ENCODE measurements around the gene EP400.

Gene EP400

GRCh38 chr12:131927110-131928079, 22.3 kb upstream of the EP400 start:
- no peak for DNase-seq

- no peak for DNase-seq
These were observed 21.5 kb upstream of the EP400 start for GRCh38 chr12:131928080-131928710.

DNA sequence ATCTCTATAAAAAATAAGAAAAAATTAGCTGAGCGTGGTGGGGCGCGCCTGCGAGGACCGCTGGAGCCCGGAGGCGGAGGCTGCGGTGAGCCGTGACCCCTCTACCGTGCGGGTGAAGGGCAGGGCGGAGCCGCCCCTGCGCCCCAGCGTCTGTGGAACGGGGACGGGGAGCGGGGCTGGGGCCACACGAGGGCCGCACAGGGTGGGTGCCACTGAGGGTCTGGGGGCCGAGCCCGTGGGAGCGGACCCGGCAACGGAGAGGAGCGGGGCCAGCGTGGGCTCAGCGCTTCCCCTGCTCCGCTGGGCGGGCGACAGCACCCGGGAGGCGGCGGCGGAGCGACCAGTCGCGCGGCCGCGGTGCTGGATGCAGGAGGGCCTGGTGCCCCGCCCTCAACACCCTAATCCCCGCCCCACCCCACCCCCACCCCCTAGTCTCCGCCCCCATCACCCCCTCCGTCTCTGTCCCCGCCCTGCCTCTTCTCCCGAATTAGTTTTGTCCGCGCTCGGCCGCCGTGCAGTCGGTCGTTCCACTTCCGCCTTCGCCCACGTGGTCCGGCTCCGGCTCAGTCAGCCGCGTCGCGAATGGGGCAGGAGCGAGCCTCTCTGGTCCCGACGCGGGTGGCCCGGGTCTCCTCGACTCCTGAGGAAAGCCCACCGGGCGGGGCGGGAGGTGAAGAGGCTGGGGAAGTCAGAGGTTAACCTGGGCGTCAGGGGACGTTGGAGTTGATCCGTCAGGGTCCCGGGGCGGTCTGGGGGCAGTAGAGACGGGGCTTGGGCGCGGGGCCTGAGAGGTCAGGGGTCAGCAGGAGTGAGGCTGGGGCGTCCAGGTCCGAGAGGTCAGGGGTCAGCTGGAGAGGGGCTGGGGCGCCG, 20.8 kb upstream of the EP400 start, which contains the start of gene PUS1:
Gene PUS1 (plus strand): TSS at position 566 of the 870 bp plus-strand sequence. CDS start 447 bp downstream, outside the sequence.
- DNase-seq: peak; percentile 92 to 94

GRCh38 chr12:131929581-131930456, 19.9 kb upstream of the EP400 start:
- DNase-seq: peak; percentile 31 to 37

GRCh38 chr12:131930510-131930909, 19.2 kb upstream of the EP400 start:
- DNase-seq: no peak

DNA sequence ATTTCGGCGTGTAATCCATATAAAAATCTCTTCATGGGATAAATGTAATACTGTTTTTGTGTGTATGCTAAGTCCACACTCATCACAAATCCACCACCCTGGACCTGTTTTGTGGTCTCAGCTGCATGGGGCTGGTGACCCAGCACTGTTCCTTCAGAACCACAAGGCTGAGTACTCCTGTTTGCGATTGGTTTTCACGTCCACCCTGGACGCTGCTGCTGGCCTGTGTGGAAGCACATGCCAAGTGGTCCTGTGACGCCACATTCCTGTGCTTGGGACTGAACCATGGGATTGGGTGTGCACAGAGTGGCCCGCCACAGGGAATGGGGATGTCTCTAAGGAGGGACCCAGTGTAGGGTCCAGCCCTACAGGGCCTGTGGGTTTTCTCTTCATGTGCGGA, 16.4 kb upstream of the EP400 start:
- no peak for DNase-seq

DNA sequence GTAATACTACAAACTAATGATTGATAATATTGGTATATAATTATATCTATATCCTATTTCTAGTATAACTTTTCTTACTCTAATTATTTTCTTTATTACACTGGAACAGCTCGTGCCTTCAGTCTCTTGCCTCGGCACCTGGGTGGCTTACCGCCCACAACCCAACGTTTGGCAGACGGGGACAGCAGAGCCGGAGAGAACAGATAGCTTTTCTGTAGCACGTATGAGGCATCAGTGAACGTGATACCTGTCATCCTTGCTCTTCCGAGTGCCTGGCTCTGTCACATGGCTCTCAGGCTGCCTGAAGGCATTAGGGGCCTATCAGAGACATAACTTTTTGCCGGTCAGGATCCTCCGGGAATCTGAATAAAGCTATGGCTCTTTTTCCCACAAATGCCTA, 15.2 kb upstream of the EP400 start:
- no peak for DNase-seq

DNA sequence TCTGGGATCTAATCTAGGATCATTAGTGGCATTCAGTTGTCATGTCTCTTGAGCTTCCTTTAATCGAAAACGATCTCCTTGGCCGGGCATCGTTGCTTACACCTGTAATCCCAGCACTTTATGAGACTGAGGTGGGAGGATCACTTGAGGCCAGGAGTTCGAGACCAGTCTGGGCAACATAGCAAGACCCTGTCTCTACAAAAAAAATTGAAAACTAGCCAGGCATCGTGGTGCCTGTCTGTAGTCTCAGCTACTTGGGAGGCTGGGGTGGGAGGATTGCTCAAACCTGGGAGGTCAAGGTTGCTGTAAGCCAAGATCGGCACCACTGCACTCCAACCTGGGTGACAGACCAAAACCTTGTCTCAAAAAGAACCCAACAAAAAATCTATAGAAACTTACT, 11.7 kb upstream of the EP400 start:
- DNase-seq: no peak

- DNase-seq: no peak
These were observed 10.7 kb upstream of the EP400 start for GRCh38 chr12:131939007-131939406.

- no peak for DNase-seq
These were observed 9.6 kb upstream of the EP400 start for GRCh38 chr12:131940141-131940547.

- DNase-seq: no peak
These were observed 8.4 kb upstream of the EP400 start for GRCh38 chr12:131941116-131941986.

- DNase-seq: no peak
These were observed 7.8 kb upstream of the EP400 start for GRCh38 chr12:131941987-131942341.

- DNase-seq: no peak
These were observed 7.1 kb upstream of the EP400 start for GRCh38 chr12:131942671-131943070.

GRCh38 chr12:131943389-131943788, 6.4 kb upstream of the EP400 start:
- DNase-seq: no peak

DNA sequence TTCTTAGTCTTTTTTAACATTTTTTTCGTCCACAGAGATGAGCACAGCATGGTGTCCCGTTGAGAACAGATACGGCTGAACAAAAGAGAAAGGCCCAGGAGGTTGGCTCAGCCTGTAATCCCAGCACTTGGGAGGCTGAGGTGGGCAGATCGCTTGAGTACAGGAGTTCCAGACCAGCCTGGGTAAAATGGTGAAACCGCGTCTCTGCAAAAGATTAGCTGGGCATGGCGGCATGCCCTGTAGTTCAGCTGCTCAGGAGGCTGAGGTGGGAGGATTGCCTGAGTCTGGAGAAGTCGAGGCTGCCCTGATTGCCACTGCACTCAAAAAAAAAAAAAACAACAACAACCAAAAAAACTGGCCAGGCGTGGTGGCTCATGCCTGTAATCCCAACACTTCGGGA, 5.9 kb upstream of the EP400 start:
- no peak for DNase-seq

GRCh38 chr12:131944601-131945251, 5.0 kb upstream of the EP400 start:
- no peak for DNase-seq

GRCh38 chr12:131946757-131947156, 3.0 kb upstream of the EP400 start:
- no peak for DNase-seq

GRCh38 chr12:131947482-131948027, 2.2 kb upstream of the EP400 start:
- no peak for DNase-seq

- DNase-seq: no peak
These were observed 1.5 kb upstream of the EP400 start for GRCh38 chr12:131948166-131948712.
